Midbrain (tissue), 1 donor: Measurements from ENCODE around the gene SPTB.

Source experiments
- DNase-seq: peaks from one replicate; lab custom pipeline; 2025; lab: John Stamatoyannopoulos, UW

Gene SPTB

DNA sequence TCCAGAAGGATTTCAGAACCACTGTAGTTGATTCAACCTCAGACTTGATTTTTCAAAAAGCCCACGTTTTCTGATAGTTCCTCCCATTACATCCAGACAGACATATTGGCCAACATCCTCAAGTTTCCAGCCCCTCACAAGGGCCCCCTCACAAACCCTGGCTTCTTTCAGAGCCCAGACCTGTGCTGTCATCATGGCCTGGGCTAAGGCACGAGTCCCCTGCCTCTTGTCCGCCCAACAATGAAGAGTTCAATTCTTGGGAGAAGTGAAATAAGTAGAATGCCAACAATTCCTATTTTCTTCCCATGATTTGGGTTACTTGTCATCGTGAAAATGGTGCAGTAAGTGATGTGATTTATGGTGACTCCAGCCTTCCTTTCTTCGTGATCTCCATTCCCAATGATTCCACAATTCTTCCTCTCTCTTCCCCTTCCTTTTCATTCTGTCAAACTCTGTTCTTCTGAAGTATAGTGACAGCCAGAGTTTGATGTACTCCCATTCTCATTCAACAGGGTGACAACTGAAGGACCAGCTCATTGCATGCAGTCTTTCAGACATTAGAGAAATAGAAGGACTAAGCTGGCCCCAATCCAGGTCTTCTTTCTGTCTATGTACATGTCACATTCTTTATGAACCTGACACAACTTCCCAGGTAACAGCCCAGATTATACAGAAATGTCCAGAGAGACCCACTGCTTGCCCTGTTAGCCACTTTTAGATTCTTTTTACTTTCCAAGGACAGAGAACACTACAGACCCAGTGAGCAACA is 29.2 kb downstream of the SPTB start:
- no peak for DNase-seq

DNA sequence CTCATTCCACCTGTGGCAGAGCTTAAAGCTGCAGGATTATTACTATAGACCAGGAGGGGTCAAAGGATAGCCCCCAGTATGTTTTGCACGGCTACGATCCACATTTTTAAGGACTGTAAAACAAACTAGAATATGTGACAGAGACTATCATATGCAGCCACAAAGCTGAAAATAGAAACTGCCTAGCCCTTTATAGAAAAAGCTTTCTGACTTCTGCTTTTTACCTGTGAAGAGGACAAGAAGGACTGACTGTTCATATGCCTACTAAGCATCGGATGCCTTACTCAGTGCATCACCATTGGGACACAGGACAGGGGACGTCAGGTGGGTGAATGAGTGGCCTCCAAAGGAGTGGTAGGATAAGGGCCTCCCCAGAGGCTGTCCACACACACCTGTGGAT is 29.8 kb downstream of the SPTB start:
- DNase-seq = no peak

DNA sequence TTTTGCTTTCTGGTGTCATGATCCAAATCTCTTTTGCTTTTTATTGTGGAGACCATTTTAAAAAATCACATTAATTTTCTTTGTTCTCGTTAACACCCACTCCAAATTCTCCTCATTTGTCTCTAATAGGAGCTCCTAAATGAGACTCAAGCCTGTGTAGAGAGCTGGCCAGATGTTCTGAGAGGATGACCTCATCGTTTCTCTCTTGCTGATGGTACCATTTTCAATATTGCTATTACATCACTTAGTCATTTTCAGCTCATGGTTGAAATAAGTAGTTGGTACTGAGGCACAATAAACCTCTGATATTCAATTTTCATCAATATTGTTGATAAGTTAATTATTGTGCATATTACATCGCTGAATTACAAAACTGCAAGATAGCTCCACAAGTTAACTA is 31.5 kb downstream of the SPTB start:
- no peak for DNase-seq

DNA sequence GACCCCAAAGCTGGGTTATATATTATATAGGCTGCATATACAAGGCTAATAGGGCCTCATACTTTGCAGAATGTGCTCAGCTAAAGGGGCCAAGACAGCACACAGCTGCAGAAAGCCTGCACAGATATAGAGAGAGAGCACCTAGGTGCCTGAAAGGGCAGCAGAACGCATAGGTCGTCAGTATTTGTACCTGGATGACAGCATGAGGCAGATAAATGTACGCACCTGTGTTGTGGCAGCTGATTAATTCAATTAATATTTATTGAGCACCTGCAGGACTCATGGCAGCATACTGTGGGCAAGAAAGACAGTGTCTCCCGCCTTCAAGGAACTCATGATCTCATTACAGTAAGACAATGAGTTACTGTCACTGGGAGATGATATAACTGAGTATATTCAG is 33.4 kb downstream of the SPTB start:
- no peak for DNase-seq

DNA sequence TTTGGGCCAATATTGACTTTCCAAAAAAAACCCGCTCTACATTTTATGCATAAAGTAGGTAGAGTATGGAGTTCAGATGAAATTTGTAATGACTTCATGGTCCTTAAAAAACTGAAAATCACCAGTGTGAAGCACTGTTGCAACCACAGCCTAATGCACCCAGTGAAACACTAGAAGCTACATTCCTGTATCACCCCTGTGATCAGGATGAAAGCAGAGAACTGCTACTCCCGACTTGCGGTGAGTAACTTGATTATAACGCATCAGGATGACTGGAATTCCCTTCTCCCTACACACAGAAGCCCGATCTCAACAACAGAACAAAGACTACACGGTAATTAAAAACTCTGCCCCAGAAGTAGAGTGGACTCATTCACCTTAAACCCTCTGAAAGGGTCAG is 33.8 kb downstream of the SPTB start:
- no peak for DNase-seq

DNA sequence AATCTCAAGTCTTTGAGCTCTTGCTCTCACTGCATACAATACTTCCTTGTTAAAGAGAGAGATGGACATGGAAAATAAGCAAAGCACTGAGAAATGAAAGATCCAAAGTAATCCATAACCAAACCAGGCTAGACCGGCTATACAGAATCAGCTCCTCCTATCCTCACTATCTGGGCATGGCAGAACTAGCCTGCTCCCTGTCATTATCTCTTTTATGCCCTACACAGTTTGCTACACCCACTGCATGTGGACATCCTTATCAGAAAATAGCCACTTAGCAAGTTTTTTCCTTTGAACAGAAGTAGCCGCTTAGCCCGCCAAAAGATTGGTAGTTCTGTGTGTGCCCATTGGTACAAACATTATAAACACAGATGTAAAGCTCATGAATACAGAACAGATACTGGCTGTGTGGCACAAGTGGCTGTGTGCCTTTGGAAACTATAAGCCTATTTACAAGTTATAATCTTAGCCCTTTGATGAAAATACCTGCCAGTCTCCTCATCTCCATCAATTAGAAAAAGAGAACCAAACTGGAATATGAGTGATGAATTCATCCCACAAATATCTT is 34.7 kb downstream of the SPTB start:
- no peak for DNase-seq

DNA sequence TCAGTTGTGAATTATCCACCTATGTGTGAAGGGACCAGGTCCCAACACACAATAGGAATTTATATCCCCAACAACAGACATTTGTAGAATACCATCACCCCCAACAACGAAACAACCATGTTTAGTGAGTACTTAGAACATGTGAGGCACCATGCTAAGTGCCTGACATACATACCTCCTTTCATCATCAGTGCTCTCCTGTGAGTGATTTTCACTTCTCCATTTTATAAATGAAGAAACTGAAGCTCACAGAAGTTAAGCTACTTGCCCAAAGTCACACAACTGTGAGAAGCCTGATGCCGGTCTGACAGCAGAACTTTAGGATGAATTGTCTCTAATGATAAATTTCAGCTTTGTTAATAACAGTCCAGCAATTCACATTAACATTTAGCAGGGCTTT is 35.4 kb downstream of the SPTB start:
- no peak for DNase-seq

DNA sequence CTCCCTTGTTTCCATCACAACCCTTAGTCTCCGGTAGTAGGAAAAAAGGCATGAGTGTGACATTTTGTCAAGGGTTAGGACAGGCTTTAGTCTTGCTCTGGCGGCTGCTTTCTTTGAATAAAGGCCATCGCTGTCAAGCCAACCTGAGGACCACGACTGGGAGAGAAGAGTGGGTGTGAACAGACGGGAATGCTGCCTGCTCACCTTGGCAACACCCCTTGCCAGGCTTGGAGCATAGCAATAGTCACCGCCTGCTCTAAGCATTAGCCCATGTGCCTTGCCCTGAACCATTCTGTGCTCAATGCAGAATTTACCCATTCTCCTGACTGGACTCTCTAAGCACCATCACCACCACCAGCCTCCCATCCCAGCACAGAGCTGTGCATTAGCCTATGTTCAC is 36.2 kb downstream of the SPTB start:
- DNase-seq = no peak

DNA sequence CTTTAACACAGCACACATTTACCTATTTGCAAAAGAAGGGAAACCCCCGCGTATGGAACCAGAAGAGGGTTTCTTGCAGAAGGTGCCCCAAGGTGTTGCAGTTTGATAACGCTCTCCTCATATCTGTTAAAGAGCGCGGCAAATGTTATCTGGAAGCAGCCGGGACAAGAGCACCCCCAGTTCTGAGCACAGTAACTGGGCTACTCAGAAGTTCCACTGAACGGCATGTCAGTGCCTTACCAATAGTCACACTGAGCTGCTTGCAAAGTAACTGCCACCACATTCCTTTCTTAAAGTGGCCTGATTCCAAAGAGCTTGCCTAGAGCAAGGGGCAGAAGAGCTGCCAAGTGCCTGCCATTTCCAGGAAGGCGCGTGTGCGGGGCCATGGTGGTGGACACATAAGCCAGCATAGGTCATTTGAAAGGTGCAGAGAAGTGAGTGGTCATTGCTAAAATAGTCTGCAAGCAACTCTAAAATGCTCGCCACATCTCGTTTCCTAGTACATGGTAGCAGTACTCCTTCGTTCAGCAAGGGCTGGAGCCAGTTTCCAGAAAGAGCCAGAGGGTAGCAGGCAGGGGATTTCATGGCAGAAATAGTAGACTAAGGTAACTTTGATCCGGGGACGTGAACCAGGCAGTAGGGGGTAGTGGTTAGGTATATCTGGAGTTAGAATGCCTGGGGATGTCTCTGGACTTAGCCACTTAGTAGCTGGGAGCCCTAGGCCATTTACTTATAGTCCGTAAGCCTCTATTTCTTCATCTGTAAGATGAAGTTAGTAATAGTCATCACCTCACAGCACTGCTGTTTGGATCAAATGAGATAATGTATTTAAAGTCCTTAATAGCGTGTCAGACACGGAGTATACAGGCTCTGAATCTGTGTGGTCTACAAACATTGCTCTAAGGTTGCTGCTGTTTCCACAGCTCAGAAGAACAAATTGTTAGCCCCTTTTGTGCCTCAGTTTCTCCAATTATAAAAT is 37.6 kb downstream of the SPTB start:
- DNase-seq = no peak

DNA sequence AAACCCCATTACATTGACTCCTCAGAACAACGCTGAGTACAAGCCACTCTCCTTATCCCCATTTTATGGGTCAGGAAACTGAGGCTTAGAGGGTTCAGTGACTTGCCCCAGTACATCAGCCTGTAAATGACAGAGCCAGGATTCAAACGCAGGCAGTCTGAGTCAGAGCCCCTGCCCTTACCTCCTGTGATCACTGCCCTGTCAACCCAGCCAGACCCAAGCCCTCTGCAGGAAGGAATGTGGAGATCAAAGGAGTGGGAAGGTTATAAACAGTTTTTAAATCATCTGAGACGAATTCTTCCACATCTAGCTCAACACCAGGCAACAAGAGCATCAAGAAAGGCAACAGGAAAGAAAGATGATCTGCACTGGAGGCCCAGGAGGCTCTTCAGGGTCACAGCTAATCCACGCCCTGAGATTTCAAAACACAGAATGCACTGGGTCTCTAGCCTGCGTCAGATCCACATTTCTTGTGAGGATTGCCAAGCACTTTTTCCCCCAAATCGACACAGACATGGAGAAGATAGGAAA is 38.5 kb downstream of the SPTB start:
- no peak for DNase-seq

DNA sequence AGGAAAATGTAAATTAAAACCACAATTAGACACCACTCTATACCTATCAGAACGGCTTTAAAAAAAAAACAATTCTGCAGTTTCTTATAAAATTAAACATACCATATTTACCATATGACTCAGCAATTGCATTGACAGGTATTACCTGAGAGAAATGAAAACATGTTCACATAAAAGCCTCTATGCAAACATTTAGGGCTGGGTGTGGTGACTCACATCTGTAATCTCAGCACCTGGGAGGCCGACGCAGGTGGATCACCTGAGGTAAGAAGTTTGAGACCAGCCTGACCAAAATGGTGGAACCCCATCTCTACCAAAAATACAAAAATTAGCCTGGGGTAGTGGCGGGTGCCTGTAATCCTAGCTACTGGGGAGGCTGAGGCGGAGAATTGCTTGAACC is 41.1 kb downstream of the SPTB start:
- DNase-seq = no peak

DNA sequence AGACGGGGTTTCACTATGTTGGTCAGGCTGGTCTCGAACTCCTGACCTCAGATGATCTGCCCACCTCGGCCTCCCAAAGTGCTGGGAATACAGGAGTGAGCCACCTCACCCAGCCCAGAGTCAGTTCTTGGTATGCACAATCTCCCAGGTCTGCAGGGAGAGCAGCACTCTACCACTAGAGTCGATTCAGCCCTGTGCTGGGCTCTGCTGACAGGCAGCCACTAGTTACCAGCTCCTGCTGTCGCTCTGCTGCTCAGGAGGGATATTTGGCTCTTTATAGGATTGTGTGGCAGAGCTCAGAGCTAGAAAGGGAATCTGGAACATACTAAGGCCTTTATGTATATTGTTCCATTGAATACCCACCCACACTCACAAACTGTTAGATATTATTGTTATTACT is 44.3 kb downstream of the SPTB start:
- DNase-seq = no peak

DNA sequence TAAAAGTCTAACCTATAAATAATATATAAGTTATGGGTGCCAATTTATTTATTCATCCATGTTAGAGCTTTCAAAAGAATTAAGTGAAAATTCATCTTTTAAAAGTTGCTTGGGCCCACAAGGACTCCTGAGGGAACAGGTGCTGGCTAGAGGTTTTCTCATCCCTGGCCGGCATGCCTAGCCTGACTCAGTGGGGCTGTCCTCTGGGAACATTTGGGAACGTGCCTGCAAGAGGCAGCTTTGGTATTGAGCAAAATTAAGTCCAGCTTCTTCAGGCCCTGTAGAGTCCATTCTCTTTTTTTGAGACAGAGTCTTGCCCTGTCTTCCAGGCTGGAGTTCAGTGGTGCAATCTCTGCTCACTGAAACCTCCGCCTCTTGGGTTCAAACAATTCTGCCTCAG is 44.7 kb downstream of the SPTB start:
- no peak for DNase-seq

DNA sequence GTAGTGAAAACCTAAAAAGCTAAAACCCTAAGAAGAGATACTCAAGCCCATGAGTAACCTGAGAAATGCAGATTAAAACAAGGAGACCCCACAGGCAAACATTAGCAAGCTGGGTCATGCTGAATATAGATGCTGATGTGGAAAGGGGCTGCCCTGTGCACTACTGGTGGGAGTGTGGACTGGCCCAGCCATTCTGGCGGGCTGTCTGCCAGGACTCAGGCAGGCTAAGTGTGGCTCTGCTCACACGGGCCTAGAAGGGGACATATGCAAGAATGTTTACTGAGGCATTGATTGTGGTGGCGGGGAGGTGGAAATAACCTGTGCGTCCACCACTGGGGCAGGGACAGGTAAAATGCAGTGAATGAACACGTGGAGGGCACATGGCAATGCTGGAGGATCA is 48.3 kb downstream of the SPTB start:
- DNase-seq = no peak

DNA sequence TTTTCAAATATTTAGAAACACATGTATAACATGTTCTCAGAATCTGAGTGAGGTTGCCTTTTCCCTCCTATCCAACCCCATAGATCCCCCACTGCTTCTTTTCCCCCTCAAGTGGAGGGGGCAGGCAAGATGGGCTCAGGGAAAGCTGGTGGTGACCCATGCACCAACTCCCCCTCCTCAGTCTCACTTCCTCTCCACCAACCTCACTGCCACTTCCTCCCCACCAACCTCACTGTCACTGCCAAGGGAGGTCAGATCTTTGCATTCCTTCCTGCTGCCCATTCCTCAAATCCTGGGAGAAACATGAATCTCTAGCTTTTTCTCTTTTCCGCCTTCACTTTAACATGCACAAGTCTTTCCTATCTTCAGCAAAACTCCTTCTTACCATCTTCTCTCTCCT is 48.7 kb downstream of the SPTB start:
- no peak for DNase-seq

DNA sequence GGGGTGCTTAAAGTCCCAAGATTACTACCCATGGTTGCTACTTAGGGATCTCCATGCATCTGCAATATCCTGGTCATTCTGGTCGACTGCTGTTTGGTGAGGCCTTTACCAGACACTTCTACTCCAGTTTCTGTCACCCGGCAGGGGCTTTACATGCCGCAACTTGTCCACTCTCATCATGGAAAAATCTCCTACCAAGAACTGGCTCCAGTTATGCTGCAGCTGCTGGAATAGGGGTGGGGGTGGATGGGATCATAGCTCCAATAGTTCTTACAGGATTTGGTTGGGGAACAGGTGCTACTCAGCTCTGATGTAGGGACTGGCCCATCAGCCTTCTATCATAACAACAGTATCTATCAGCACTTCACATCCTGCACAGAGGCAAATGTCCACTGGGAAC is 51.6 kb downstream of the SPTB start:
- DNase-seq = no peak

DNA sequence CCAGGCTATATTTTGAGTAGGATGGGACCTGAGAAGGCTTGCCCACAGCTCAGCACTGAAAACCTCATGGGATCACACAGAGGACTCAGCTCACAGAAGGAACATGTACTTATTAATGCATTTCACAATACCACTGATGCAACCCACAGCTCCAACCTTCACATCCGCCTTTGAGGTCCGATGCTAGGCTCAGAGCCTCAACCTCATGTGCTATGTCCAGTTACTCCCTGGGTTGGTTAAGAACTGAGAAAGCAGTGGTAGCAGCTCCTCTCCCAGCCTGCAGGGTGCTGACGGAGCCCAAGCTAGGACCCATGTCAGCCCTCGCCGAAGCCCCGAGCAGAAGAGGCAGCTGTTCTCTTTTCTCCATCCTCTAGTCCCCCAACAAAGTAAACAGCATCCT is 52.9 kb downstream of the SPTB start:
- no peak for DNase-seq

DNA sequence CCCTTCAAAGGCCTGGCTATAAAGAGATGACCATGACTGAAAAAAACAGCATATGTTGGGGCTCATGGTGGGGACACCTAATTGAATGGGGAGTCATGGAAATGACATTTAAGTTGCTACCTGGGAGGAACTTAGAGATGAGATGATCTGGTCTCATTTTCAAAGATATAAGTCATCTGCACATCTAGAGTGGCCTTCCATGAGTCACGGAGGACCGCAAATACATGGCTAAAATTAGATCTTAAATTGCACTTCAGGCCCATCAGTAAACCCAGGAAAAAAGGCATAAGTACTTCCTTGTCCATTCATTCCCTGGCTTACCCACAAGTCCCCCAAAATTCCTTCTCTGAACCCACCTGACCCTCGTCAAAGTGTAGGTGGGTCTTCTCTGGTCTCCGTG is 53.4 kb downstream of the SPTB start:
- DNase-seq = no peak

DNA sequence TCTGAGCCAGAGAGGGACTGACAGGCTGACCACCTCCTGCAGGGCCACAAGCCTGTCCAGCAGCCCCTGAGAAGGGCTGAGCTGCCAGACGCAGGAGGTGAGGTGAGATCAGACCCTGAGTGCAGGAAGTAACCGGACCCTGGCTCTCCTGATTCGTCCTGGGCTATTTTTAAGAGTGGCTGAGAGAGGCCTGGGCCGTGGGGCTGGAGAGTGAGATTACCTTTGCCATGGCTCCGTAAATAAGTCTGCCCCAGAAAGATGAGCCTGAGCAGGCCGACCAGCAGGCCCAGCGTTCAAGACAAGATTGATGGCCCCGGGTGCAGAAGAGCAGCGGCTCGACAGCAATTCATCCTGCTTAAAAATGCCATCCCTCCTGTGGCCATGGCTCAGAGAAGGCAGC is 54.2 kb downstream of the SPTB start:
- no peak for DNase-seq

DNA sequence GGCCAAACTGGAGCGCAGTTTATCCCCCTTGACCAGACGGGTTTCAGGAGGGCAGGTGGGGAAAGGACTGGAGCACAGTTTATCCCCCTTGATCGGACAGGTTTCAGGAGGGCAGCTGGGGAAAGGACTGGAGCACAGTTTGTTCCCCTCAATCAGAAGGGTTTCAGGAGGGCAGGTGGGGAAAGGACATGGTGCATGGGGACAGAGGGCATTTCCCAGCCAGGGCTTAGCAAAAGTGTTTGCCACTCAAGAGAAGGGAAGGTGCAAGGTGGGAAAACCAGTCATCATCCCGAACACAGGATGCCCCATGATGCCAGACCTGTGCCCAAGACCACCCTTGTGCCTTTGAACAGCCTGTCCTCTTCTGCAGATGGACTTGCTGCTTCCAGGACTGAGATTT is 54.7 kb downstream of the SPTB start:
- DNase-seq = no peak

DNA sequence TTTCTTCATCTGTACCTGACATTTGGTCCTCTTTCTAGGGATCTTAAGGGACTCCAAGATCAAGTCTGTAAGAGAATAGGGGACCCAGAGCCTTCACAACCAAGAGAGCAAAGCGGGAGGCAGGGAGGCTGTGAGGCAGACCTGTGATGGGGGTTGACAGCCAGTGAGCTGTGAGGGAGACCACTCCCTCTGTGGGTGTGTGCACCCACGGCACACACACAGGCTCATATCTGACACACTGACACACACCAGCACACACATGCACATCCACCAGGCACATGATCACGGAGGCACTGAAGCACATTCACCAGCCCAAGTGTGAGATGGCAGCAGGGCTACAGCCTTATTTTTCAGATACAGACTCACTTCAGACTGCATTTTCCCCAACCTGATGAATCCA is 55.2 kb downstream of the SPTB start:
- DNase-seq = no peak

DNA sequence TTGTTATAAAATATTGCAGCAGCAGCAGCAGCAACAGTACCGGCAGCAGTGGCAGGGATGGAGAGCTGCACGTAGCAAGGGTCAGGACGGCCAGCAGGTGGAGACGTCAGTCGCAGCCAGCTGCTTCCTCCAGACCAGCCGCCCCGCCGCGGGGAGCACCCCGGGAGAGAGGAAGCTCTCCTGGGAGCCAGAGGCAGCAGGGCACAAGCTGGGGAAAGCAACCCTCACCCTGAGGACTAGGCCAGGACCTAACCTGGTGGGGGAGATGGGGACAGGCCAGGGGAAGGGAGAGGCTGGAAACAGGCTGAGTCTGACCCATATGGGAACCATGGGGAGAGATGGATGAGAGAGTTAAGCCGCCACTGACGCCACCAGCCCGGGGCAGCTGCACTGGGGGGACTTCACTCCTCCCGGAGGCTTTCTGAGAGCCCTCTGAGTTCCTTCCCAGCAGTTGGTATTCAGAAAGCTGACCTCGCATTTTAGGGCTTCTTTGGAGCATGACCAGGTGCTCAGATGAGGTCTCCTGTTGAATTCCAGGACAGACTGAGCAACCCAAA is 56.3 kb downstream of the SPTB start:
- DNase-seq = peak; percentile 76
